Inferior parietal cortex (tissue), 1 donor: ENCODE measurements around the gene PCSK2.
"Not testable (repeated sequence)": the region's sequence is repeated elsewhere in the genome, so short reads cannot be mapped to it uniquely, and the experiment has no call there.

ENCODE experiments used
- DNase-seq: peaks from one replicate; pipeline ENCODE4 v3.0.0-alpha.2; 2016; ENCODE audit errors: extremely low spot score

Gene PCSK2, protein sequence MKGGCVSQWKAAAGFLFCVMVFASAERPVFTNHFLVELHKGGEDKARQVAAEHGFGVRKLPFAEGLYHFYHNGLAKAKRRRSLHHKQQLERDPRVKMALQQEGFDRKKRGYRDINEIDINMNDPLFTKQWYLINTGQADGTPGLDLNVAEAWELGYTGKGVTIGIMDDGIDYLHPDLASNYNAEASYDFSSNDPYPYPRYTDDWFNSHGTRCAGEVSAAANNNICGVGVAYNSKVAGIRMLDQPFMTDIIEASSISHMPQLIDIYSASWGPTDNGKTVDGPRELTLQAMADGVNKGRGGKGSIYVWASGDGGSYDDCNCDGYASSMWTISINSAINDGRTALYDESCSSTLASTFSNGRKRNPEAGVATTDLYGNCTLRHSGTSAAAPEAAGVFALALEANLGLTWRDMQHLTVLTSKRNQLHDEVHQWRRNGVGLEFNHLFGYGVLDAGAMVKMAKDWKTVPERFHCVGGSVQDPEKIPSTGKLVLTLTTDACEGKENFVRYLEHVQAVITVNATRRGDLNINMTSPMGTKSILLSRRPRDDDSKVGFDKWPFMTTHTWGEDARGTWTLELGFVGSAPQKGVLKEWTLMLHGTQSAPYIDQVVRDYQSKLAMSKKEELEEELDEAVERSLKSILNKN

DNA sequence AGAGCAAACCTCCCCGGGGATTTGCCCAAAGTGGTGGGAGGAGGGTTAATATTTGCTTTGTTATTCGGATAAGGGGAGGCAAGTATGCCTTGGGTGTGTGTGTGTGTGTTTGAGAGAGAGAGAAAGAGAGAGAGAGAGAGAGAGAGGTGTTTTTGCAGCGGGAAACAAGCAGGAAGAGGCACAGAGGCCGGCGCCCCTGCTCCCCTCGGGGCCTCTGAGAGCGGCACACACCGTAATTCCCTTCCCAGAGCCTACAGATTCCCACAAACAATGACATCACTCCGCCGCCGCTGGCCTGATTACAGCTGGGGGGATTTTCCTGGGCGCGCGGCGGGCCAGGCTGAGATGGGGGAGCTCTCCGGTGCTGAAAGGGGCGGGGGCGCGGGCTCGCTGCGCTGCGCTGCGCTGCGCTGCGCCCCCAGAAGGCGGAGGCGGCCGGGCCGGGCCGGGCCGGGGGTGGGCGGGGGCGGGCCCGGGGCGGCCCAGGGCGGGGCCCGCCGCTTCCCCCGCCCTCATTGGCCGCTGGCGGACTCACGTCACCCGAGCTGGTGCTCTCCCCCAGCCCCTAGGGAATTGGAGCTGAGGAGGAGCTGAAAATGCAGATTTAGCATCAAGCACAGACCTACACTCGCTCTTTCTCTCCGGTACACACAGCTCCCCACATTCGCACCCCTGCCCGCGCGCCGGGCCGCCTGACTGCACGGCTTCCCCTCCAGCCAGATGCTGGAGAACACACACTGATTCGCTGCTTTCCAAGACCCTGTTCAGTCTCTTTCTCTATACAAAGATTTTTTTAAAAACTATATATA, at the start of gene PCSK2:
TSS of gene PCSK2 (plus strand) at position 631 of the 809 bp plus-strand sequence. CDS start 266 bp downstream, outside the sequence.
- DNase-seq: peak; percentile 59

DNA sequence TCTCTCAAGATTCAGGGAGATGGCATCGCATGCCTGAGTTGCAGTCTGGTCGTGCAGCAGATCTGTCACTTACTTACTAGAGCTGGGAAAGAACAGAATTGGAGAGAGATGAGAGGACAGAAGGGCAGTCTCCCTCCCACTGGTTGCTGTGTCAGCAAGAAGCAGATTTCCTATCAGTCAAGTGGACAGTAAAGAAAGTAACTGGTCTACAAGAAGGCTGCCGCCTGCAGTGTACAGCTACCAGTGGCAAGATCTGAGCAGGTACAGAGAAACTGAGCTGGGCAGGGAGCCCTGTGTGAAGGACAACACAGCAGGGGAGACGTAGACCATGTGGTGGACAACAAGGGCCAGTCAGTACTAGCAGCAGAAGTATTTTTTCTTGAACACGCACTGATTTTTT, 49.5 kb upstream of the PCSK2 start:
- no peak for DNase-seq

DNA sequence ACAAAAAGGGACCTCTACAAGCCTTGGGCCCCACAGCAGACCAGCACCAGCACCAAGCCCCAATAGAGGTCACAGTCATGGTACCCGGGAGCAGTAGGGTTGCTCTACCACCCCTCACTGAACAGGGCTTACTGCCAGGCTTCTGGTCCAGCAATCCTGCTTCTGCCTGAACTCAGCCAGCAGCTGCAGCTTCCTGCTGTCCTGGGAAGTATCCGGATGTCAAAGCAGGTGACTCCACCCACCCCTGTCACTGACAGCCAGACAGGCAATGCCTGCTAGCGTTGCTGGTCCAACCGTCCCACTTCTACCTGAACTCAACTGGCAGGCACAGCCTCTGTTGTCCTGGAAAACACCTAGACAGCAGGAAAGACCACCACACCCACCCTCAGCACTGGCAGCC, 47.0 kb upstream of the PCSK2 start:
- no peak for DNase-seq

DNA sequence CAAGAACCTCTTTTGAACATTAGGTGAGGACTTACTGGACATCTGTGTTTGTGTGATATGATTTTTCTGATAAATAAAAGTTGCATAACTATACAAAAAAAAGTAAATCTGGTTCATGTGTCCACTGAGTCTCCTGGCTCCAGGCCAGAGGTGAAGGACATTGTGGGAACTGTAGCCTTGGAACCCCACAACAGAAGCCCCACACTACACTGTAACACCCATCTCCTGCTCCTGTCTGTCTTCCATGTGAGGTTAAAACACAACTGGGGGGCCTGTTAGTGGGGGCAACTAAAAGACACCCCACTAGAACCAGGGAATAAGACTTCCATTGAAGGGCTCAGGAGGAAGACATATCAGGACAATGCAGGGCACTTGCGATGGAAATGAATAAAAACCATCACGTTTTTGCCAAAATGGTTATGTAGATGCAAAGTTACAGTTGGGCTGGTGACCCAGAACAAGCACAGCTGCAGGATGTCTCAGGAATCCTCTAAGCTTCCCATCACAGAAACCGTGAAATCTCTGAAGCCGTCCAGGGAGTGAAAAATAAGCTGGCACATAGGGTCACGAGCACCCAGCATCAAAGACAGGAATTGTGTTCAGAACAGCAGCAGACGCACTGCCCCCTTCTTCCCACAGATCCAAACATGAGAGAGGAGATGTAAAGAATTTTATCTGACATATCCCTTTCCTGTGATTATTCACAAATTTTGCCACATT, 36.7 kb upstream of the PCSK2 start:
- no peak for DNase-seq

DNA sequence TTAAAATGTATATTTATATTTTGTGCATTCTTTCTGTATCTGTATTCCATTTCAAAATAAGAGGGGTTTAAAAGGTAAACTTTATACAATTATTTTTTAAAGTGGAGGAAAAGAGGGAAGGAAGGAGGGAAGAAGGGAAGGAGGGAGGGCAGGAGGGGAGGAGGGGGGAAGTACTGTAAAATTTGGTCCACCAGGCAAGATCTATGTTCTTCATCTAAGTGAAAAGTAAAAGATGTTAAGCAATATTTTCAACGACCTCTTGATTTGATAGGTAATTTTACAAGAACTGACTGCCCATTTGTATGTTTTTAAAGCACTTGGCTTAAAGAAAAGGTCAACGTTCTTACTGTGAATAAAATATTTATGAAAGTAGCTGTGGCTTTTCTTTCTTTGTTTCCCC, 29.8 kb upstream of the PCSK2 start:
- DNase-seq: no peak

DNA sequence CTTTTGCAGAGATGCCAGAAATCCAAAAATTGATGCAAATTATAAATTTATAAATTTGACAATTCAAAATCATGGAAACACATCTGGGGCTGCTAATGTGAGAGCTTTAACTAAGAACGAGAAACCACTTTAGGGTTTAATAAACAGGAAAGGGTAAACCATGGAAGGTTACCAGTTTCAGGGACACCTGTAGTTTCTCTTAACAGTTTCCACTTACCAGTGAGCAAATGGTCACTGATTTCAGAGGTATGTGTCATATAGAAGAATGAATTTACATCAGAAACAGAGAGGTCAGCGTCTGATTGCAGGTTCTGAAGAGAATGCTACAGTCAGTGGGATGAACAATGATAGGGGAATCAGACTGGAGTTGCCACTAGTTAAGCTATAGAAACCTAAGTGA, 24.8 kb upstream of the PCSK2 start:
- DNase-seq: no peak

DNA sequence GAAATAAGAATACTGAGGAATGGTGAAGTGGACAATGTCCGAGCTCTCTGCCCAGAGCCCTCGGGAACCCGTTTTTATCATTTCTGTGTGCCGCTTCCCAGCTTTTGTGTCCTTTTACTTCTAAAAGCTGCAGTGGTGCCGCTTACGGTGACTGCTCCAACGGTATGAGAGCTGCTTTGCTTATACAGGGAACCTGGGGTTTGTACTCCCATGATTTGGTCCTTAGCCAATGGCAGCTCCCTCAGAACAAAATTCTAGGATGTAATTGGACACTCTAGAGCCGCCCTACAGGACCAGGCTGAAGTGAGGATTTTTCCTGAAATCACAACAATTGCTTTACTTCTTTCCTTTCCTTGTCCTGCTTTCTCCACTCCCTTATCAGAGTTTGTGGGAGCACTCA, 24.2 kb upstream of the PCSK2 start:
- no peak for DNase-seq

DNA sequence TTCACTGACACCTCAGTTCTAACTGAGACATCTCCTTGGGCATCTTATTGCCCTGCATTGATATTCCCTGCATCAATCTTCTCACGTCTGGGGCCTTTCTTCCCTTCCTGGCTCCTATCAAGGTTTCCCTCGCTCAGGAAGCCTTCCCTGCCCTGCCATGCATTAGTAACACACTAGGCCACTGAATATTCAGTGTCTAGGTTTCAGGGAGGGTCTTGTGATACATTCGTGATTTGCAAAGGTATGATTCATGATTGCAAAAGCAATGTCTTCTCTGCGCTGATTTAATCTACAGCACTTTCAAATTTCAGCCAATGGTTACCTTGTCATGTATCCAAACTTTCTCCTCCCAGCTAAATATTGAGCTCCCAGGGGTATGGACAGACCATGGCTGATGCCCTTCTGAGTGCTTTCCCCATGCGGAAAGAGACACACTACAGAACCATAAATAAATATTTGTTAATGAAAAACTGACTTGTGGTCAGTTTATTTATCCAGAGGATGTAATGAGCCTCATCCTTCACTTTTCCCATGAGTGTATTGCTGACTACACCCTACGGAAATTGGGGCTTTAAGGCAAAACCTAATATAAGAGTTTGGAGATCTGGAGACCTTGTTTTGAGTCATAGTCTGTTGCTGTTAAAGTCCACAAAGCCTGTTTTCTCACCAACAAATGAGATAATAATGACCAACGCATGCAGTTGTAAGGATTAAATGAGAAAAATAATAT, 21.6 kb upstream of the PCSK2 start:
- no peak for DNase-seq

DNA sequence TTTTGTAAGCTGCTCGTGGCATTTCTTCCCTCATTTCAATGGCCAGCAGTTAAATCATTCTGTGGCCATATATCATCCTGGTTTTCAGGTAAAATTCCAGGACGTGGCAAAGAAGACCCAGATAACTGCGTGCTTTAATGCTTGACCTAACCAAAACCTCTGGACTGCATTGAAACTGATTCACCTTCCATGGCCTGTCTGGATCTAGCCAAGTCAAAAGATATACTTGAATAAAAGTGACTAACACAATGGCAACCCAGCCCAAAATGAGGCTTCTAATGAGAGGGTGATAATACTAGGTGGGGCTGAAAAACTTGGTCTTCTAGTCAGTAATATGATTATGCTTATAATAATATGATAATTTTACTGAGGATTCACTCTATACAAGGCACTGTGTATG, 16.5 kb upstream of the PCSK2 start:
- DNase-seq: no peak

DNA sequence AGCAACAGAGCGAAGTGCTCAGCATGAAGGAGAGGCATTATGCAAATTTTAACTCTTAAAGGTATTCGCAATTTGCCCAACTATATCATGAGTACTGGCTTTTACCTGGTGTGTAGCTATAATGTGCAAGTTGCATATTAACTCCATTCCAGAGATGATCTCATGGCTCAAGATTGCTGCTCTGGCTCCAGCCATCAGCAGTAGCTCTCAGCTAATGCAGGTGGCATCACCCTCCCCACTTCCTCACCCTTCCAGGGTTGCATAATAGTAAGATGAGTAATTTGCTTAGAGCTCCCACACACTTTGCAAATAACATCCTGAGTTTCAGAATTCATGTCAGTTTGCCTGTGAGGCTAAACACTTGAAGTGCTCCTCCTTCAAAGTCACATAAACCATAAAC, 15.9 kb upstream of the PCSK2 start:
- DNase-seq: no peak

DNA sequence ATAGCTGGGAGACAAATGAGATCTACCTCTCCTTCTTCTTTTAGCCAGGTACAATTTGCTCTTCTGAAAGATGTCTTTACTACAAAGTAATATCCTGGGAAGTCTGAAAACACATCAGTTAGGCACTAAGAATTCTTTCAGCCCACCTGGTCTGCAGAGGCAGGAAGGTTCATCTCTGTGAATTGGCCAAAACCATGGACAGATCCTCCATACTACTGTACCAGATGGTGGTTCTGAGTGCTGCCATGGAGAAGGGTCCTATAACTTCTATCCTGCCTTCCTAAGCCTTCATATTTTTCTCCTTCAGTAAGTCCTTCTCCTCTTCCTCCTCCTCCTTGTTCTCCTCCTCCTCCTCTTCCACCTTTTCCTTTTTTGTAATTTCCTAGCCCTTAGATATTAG, 11.7 kb upstream of the PCSK2 start:
- no peak for DNase-seq

DNA sequence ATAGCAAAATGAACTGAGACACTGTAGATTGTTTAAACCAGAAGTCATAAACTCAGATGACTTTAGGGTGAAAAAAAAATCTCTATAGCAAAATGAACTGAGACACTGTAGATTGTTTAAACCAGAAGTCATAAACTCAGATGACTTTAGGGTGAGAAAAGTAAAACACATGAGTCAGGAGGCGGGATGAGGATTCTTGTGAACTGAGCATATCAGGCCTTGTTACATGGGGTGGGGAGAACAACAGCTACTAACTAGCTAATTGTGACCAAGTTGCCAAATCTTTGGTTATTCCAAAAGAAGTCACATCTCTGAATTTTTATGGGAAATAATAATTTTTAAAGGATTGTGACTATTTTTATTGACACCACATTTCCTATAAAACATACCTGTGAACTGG, 7.0 kb upstream of the PCSK2 start:
- DNase-seq: not testable (repeated sequence)

DNA sequence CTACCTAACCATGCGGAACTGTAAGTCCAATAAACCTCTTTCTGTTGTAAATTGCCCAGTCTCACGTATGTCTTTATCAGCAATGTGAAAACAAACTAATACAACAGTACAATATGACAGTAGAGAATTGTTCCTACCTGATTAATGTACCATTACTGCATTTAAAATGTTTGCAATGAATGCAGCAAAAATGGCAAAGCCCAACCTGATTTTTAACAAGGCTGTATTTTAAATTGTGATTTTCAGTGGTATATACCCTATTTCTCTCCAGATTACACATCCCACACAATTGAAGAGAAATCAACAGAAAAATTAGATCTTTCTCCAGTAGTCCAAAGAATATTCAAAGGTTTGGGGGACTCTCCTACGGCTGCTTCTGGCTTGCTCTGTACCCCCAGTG, 3.3 kb upstream of the PCSK2 start:
- no peak for DNase-seq

DNA sequence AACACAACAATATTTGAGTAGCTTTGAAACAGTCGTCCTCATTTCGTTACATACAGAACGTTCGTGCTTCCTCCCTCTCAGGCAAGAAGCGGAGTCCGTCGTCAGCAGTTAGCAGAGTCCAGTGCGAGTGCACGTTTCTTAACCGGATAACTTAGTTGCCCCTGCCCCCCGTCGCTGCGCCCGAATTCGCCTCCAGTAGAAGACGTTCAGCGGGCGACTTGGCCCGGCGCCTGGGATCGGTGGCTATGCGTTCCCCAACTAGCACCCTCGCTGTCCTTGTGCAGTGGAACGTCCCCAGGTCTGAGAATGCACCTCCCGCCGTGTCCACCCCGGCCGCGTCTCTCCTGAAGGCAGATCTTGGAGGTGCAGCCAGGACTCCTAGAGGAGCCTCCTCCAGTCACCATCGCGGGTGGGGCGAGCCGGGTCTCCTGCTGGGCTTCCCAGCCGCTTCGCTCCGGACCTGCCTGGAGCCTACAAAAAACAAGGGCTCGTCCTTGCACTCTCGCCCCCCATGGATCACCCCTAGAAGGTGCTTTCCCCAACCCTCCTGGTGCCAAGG, 910 bp upstream of the PCSK2 start:
- DNase-seq: peak; percentile 43

DNA sequence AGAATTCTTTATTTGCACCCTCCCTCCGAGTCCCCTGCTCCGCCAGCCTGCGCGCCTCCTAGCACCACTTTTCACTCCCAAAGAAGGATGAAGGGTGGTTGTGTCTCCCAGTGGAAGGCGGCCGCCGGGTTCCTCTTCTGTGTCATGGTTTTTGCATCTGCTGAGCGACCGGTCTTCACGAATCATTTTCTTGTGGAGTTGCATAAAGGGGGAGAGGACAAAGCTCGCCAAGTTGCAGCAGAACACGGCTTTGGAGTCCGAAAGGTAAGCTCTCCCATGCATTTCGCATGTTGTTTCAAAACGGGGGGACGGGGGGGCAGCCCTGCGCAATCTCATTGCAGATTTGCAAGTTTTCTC, 357 bp downstream of the PCSK2 start:
- DNase-seq: no peak

DNA sequence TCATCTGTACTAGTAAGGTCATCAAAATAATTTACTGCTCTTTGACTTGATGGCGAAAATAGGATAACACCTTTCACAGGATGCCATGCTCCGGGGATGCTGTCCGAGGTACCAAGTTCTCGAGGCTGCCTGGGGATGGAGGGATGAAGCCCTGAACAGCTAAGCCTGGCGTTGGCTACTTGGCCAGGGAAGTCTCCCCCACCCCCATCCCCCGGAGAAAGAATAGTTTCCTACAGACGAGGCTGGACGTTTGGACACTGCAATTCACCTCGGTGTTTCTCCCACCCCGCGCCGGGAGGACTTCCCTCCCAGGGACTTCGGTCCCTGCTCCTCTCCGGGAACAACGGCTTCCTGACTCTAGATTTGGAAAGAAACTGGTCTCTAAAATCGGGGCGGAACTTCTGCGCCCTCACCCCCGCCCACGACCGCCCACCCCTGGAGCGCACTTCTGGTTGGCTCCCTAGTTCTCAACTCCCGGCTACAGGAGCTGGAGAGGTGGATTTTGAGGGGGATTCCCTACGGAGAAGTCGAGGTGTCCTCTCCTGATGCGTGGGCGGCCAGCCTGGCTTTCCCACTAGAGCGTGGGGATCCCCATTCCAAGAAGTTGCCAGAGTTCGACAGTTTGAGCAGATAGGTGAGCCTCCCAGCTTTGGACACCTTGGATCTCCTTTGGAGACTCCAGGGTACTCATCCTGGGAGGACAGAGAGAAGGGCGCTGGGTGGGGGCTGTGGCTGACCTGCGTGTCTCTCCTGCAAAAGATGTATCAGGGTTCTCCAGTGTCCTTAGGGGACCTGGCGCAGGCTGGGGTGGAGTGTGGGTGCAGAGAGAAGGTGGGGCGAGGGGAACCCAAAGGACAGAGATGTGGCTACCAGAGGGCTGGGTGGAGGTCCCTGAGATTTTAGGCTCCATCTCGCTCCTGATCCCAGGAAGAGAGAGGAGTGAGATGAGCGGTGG, 1.1 kb downstream of the PCSK2 start:
- no peak for DNase-seq

DNA sequence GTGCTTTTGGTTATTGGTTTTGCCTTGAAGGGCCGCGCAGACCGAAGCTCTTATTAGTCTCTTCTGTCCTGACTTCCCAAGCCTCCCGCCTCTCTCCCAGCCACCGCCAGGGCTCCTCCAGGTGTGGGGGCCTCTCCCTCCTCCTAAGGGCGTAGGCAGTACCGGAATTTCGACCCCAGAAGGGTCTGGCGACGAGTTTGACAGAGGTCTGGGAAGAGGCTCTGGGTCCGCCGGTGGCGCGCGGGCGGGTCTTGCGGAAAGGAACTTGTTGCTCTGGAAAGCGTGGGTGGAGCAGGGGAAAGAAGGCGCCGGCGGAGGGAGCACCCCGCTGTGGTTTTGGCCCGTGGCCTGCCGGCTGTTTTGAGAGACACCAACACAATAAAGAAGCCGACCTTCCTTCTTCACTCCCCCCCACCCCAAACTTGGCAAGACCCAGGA, 1.8 kb downstream of the PCSK2 start:
- no peak for DNase-seq

DNA sequence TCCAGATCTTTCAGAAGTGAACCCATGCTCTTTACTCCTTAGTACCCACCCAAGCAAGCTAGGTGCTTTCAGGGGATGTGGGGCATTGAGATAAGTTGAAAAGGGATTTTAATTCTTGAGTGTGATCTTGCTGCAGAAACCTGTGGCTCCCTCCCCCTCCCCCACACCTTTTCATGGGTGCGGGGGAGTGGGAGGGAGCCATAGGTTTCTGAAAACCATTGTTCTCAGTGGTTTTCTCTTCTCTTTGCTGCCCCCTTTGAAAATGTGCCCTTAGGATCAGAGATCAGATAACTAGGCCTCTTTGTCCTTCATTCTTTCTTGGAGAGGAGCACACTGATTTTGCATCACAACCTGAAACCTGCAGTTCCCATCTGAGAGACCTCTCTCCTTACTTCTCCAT, 2.4 kb downstream of the PCSK2 start:
- DNase-seq: no peak

DNA sequence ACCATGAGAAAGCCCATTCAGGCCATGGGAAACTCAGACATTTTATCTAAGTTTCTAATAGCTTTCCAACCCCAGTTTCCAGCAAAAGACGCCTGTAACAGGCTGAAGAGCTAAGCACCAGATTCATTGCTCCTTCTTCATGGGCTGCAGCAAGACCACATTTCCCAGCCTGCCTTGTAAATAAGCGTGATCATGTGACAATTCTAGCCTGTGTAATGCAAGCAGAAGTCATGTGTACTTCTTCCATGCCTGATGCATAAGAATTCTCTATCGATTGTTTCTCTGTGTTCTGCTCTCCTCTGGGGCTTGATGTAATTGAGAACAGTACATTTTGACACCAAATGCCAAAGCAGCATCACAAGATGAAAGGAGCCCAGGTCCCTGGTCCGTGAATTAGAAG, 6.8 kb downstream of the PCSK2 start:
- no peak for DNase-seq

DNA sequence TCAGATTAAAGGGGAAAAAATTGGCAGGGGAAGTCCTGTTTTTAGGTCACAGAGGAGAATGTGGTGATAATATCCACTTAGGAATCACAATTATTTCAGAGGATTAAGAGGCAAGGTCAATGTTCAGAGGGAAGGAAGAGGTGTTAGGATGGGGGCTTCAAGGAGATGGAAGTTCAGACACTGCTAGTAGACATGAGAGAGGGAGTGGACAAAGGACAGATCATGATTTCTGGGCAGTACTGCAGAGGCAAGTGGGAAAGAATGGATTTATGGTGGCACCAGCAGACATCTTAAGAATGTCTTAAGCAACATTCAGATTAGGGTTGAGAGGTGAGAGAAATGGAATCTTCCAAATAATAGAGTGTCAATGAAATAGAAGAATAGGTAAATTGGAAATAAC, 9.9 kb downstream of the PCSK2 start:
- no peak for DNase-seq
